RWPE2 (cell line): ENCODE results near the gene PSMD13.

ENCODE experiments used
- ATAC-seq: fragments of 200-7000 bp; cut with Tn5 transposase; 3 replicates; pipeline ENCODE4 v1.9.1; 2021; ENCODE audit warnings: low read depth
- DNase-seq: peaks from one replicate; pipeline ENCODE4 v3.0.0-alpha.2; 2020; ENCODE audit warnings: low spot score
- H3K27ac ChIP-seq: fragments of 450-650 bp; 2 replicates; pipeline ENCODE4 v1.5.1; 2017; ENCODE audit warnings: mild to moderate bottlenecking; ENCODE audit not compliant: poor library complexity, severe bottlenecking
- H3K27me3 ChIP-seq: fragments of 250-450 bp; sonication (Bioruptor Pico); 2 replicates; pipeline ENCODE4 v1.5.1; 2021; ENCODE audit warnings: mild to moderate bottlenecking, moderate library complexity; ENCODE audit not compliant: insufficient read depth, poor library complexity, severe bottlenecking
- H3K36me3 ChIP-seq: fragments of 250-450 bp; sonication (Bioruptor Pico); 2 replicates; pipeline ENCODE4 v1.5.1; 2020; ENCODE audit warnings: low read depth, mild to moderate bottlenecking, moderate library complexity
- H3K4me1 ChIP-seq: fragments of 250-450 bp; sonication (Bioruptor Pico); 2 replicates; pipeline ENCODE4 v1.5.1; 2021; ENCODE audit warnings: mild to moderate bottlenecking, moderate library complexity; ENCODE audit not compliant: insufficient read depth, poor library complexity, severe bottlenecking
- H3K4me3 ChIP-seq: fragments of 250-450 bp; sonication (Bioruptor Pico); 2 replicates; pipeline ENCODE4 v1.5.1; 2021; ENCODE audit warnings: mild to moderate bottlenecking, moderate library complexity; ENCODE audit not compliant: severe bottlenecking
- H3K9me3 ChIP-seq: fragments of 250-450 bp; sonication (Bioruptor Pico); 2 replicates; pipeline ENCODE4 v1.5.1; 2021; ENCODE audit warnings: mild to moderate bottlenecking, moderate library complexity; ENCODE audit not compliant: severe bottlenecking
- TF ChIP-seq, protein P1 (sequence below): fragments of 450-650 bp; IDR thresholded peaks from one replicate; pipeline ENCODE4 v1.5.1; 2017; ENCODE audit warnings: mild to moderate bottlenecking, moderate library complexity; ENCODE audit not compliant: poor library complexity, severe bottlenecking

Gene PSMD13

GRCh38 chr11:203056-203944 lies 33.5 kb upstream of the PSMD13 start:
- TF ChIP-seq, protein P1, sequence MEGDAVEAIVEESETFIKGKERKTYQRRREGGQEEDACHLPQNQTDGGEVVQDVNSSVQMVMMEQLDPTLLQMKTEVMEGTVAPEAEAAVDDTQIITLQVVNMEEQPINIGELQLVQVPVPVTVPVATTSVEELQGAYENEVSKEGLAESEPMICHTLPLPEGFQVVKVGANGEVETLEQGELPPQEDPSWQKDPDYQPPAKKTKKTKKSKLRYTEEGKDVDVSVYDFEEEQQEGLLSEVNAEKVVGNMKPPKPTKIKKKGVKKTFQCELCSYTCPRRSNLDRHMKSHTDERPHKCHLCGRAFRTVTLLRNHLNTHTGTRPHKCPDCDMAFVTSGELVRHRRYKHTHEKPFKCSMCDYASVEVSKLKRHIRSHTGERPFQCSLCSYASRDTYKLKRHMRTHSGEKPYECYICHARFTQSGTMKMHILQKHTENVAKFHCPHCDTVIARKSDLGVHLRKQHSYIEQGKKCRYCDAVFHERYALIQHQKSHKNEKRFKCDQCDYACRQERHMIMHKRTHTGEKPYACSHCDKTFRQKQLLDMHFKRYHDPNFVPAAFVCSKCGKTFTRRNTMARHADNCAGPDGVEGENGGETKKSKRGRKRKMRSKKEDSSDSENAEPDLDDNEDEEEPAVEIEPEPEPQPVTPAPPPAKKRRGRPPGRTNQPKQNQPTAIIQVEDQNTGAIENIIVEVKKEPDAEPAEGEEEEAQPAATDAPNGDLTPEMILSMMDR = no peak
- Histone ChIP-seq H3K27me3 (no peaks in the 10 kb centered on the region), H3K27ac (no peak overlapping the region), H3K4me3 (no peak overlapping the region), H3K9me3 (no peaks in the 10 kb centered on the region), H3K4me1 (no peaks in the 10 kb centered on the region), H3K36me3 (peaks cover 8% of the 10 kb centered on the region)
- ATAC-seq (no peak), DNase-seq (no peak)

DNA sequence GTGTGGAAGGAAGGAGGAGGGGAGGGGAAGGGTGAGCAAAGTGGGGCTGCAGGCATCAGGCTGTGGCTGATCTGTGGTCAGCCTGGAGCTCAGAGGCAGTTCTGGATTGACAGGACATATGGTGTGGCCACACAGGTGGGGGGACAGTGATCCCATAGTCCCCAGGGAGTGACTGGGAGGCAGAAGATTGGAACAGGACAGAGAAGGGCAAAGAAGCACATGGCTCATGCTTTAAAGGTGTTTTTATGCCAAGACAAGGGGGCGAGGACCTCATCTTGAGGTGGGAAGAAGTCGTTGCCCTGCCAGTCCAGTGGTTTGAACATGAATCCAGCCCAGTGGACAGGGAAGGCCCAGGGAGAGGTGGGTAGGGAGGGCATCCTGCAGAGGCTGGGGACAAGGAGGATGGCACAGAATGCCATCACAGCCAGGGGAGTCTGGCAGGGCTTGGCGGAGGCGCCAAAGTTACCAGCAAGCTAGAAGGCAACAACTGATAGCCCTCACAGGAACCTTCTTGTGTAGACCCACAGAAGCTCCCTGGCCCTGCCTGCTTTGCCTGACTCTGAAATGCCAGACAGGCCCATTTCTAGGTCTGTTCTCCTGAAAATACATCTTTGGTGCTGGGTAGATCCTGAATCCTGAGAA lies 32.7 kb upstream of the PSMD13 start:
- no peaks in the 10 kb centered on the region for H3K27me3 ChIP-seq
- ATAC-seq = no peak
- H3K4me1 ChIP-seq = no peaks in the 10 kb centered on the region
- no peak for DNase-seq
- TF ChIP-seq, protein P1 = no peak
- no peak overlapping the region for H3K27ac ChIP-seq
- H3K9me3 ChIP-seq = no peaks in the 10 kb centered on the region
- H3K4me3 ChIP-seq = no peak overlapping the region
- H3K36me3 ChIP-seq = peaks cover 8% of the 10 kb centered on the region

- Histone ChIP-seq H3K27ac (no peak overlapping the region), H3K36me3 (peaks cover 12% of the 10 kb centered on the region), H3K4me1 (peaks cover 1% of the 10 kb centered on the region), H3K27me3 (no peaks in the 10 kb centered on the region), H3K9me3 (no peaks in the 10 kb centered on the region), H3K4me3 (no peak overlapping the region)
- TF ChIP-seq, protein P1 = no peak
- DNase-seq = no peak
- ATAC-seq = no peak
Measured at GRCh38 chr11:204587-205109, 32.1 kb upstream of the PSMD13 start.

- TF ChIP-seq, protein P1 = no peak
- Histone ChIP-seq H3K9me3 (no peaks in the 10 kb centered on the region), H3K4me1 (peaks cover 9% of the 10 kb centered on the region), H3K36me3 (peaks cover 20% of the 10 kb centered on the region), H3K4me3 (no peak overlapping the region), H3K27ac (no peak overlapping the region), H3K27me3 (no peaks in the 10 kb centered on the region)
- DNase-seq (no peak), ATAC-seq (no peak)
Measured at GRCh38 chr11:205221-206001, 31.4 kb upstream of the PSMD13 start.
